Neuronal stem cell (in vitro differentiated cells): ENCODE results near the gene MLYCD.

Experiments
- DNase-seq: peaks from one replicate; pipeline ENCODE4 v3.0.0-alpha.2; 2013; ENCODE audit warnings: low spot score
- H2AFZ ChIP-seq: one replicate; pipeline ENCODE4 v1.6.1; 2013; ENCODE audit warnings: mild to moderate bottlenecking, low read length, inconsistent platforms
- H2AK5ac ChIP-seq: 2 replicates; pipeline ENCODE4 v1.6.1; 2013; ENCODE audit warnings: low read depth, mild to moderate bottlenecking, inconsistent platforms, low read length, moderate library complexity, mixed read lengths
- H2BK120ac ChIP-seq: 2 replicates; pipeline ENCODE4 v1.6.1; 2013; ENCODE audit warnings: low read depth, mild to moderate bottlenecking, inconsistent platforms, low read length, moderate library complexity, mixed read lengths
- H2BK12ac ChIP-seq: one replicate; pipeline ENCODE4 v1.6.1; 2013; ENCODE audit warnings: low read length, inconsistent platforms
- H2BK15ac ChIP-seq: 2 replicates; pipeline ENCODE4 v1.6.1; 2013; ENCODE audit warnings: mild to moderate bottlenecking, low read length, inconsistent platforms, mixed read lengths
- H2BK5ac ChIP-seq: one replicate; pipeline ENCODE4 v1.6.1; 2013; ENCODE audit warnings: inconsistent platforms, mild to moderate bottlenecking, low read length, moderate library complexity
- H3K14ac ChIP-seq: one replicate; pipeline ENCODE4 v1.6.1; 2013; ENCODE audit warnings: low read length, inconsistent platforms
- H3K18ac ChIP-seq: 2 replicates; pipeline ENCODE4 v1.6.1; 2013; ENCODE audit warnings: low read length, inconsistent platforms
- H3K23ac ChIP-seq: 2 replicates; pipeline ENCODE4 v1.6.1; 2013; ENCODE audit warnings: low read depth, mild to moderate bottlenecking, mixed read lengths, low read length, inconsistent platforms; ENCODE audit not compliant: poor library complexity
- H3K27ac ChIP-seq: replicated peaks from 3 replicates; pipeline ENCODE4 v1.5.1; 2013; ENCODE audit warnings: low read length, inconsistent platforms
- H3K27me3 ChIP-seq, 3 experiments: 2 replicates each; pipeline ENCODE4 v1.6.1; 2013; ENCODE audit warnings: low read length in 3 of 3, mild to moderate bottlenecking in 2 of 3, inconsistent platforms in 1 of 3, low read depth in 1 of 3, mixed read lengths in 1 of 3, moderate library complexity in 1 of 3; ENCODE audit not compliant: control insufficient read depth in 3 of 3, insufficient read depth in 3 of 3
- H3K36me3 ChIP-seq, 2 donors: replicated peaks in 1 of 2; 2 replicates each; pipeline ENCODE4 v1.6.1; 2013; ENCODE audit warnings: low read length in 2 of 2; ENCODE audit not compliant: control insufficient read depth in 2 of 2, insufficient read depth in 2 of 2
- H3K4ac ChIP-seq: 2 replicates; pipeline ENCODE4 v1.6.1; 2013; ENCODE audit warnings: inconsistent platforms, mild to moderate bottlenecking, low read length, moderate library complexity
- H3K4me1 ChIP-seq, 2 donors: 1 replicate in 1 of 2; 2 replicates in 1 of 2; pipeline ENCODE4 v1.6.1; 2013; ENCODE audit warnings: low read length in 2 of 2, low read depth in 1 of 2; ENCODE audit not compliant: control insufficient read depth in 2 of 2, insufficient read depth in 1 of 2
- H3K4me2 ChIP-seq: one replicate; pipeline ENCODE4 v1.6.1; 2013; ENCODE audit warnings: mild to moderate bottlenecking, low read length, inconsistent platforms; ENCODE audit not compliant: insufficient read depth, poor library complexity, severe bottlenecking
- H3K4me3 ChIP-seq, 2 donors: 2 replicates each; pipeline ENCODE4 v1.5.1; 2013; ENCODE audit warnings: low read length in 2 of 2, mild to moderate bottlenecking in 2 of 2, inconsistent platforms in 1 of 2, moderate library complexity in 1 of 2
- H3K79me1 ChIP-seq: one replicate; pipeline ENCODE4 v1.6.1; 2013; ENCODE audit warnings: low read depth, mild to moderate bottlenecking, inconsistent platforms, low read length, moderate library complexity
- H3K9ac ChIP-seq: one replicate; pipeline ENCODE4 v1.6.1; 2013; ENCODE audit warnings: mild to moderate bottlenecking, low read depth, low read length, inconsistent platforms; ENCODE audit not compliant: poor library complexity
- H3K9me3 ChIP-seq, 2 donors: replicated peaks in 1 of 2; 2 replicates each; pipeline versions ENCODE3 to v1.6.1; 2013; ENCODE audit warnings: low read length in 2 of 2, mild to moderate bottlenecking in 2 of 2, inconsistent platforms in 1 of 2, low read depth in 1 of 2, mixed read lengths in 1 of 2, moderate library complexity in 1 of 2; ENCODE audit not compliant: control insufficient read depth in 2 of 2, insufficient read depth in 1 of 2
- H4K8ac ChIP-seq: one replicate; pipeline ENCODE4 v1.6.1; 2013; ENCODE audit warnings: low read depth, mild to moderate bottlenecking, inconsistent platforms, low read length, moderate library complexity
- H4K91ac ChIP-seq: one replicate; pipeline ENCODE4 v1.6.1; 2013; ENCODE audit warnings: low read length, low read depth, mild to moderate bottlenecking, inconsistent platforms; ENCODE audit not compliant: poor library complexity
- WGBS, 2 donors: extraction: QIAGEN DNeasy Blood & Tissue Kit; methylation state at CpG; one replicate each; pipeline ENCODE4 v1.1.7; 2013; ENCODE audit warnings: missing lambda C conversion rate in 2 of 2, mixed read lengths in 1 of 2; ENCODE audit not compliant: insufficient read length in 2 of 2, insufficient replicate concordance in 1 of 2; ENCODE audit errors: extremely low coverage in 2 of 2; 5-methylcytosine and 5-hydroxymethylcytosine counted together

The MLYCD gene

DNA sequence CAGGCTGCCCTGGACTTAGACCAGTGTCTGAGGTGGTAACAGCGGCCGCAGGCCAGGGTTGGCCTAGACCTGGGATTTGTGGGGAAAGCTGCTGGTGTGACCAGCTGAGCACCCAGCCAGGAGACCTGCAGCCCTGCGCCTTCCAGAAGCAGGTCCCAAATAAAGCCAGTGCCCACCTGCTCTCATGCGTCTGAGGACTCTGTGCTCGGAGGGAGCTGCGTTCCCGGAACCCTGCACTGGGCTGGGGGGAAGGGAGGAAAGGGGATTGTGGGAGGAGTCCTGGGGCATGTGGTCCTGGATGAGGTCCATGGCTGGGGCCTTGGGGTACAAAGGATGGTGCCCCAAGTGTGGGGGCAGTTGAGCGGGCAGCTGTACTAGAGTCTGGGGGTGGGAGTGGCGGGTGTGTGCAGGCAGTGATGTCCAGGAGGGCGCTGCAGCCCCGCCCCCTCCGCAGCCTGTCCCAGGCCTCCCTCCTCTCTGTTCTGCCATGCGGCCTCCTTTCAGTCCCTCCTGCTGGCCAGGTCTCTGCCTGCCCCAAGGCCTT is 67.3 kb downstream of the MLYCD start:
- Histone ChIP-seq H3K18ac (peak overlapping the region; percentile 27), H3K4me2 (no peak overlapping the region), H2AK5ac (peak overlapping the region; percentile 77), H3K9me3 (no peaks in the 10 kb centered on the region), H3K36me3 (no peaks in the 10 kb centered on the region), H3K79me1 (peaks cover 2% of the 10 kb centered on the region), H2BK12ac (no peak overlapping the region), H3K4me3 (no peak overlapping the region), H2BK15ac (peak overlapping the region; percentile 55), H3K9ac (no peak overlapping the region), H3K4ac (no peak overlapping the region), H3K27me3 (peaks cover 0 to 2% (median 0%) of the 10 kb centered on the region in 3 experiments), H2AFZ (peak overlapping the region; percentile 17), H2BK5ac (no peak overlapping the region), H3K14ac (no peak overlapping the region), H3K4me1 (peaks cover 7 to 8% of the 10 kb centered on the region in 2 donors), H3K23ac (no peak overlapping the region), H2BK120ac (no peak overlapping the region), H3K27ac (no peak overlapping the region), H4K91ac (no peak overlapping the region), H4K8ac (no peak overlapping the region)
- no CpG with 5 or more reads among the region's 13 CpGs for WGBS, 2 donors
- no peak for DNase-seq

DNA sequence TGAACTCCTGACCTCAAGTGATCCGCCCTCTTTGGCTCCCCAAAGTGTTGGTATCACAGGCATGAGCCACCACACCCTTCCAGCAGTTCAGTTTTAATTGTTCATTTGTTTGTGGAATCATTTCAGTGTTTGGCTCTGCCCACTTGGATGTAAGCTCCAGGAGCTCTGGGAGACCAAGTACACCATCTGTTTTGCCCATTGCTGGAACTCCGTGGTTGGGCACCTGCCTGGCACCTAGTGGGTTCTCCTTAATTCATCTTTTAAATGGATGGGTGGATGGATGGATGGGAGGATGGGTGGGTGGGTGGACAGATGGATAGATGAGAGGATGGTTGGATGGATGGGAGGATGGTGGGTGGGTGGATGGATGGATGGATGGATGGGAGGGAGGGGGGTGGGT is 68.2 kb downstream of the MLYCD start:
- DNase-seq, result no peak
- Histone ChIP-seq H2AFZ (no peak overlapping the region), H2BK120ac (no peak overlapping the region), H3K18ac (no peak overlapping the region), H3K79me1 (peaks cover 2% of the 10 kb centered on the region), H3K4ac (no peak overlapping the region), H2BK15ac (no peak overlapping the region), H3K4me2 (no peak overlapping the region), H2BK12ac (no peak overlapping the region), H2BK5ac (no peak overlapping the region), H3K9ac (no peak overlapping the region), H3K4me3 (no peak overlapping the region), H3K4me1 (peaks cover 8% of the 10 kb centered on the region in 2 donors), H3K23ac (no peak overlapping the region), H4K91ac (no peak overlapping the region), H3K9me3 (no peaks in the 10 kb centered on the region), H3K27me3 (peaks cover 0 to 2% (median 0%) of the 10 kb centered on the region in 3 experiments), H2AK5ac (no peak overlapping the region), H3K27ac (no peak overlapping the region), H3K36me3 (no peaks in the 10 kb centered on the region), H3K14ac (no peak overlapping the region), H4K8ac (no peak overlapping the region)
- WGBS, 2 donors, result no CpG with 5 or more reads among the region's 2 CpGs

DNA sequence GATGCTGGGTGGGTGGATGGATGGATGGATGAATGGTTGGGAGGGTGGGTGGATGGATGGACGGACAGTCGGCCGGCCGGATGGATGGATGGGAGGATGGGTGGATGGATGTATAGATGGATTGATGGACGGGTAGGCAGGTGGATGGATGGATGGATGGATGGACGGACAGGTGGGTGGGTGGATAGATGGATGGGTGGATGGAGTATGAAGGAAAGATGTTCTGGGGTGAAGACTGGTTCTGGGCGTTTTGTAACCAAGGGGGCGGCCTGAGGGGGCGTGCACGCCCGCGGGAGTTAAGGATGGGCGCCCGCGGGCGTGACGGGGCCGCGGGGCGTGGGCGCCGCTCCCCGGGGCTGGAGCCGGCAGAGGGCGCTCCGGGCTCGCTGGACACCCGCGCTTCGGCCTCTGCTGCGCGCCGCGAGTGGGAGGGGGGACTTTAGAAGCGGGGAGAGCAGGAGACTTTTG is 69.0 kb downstream of the MLYCD start, which contains the start of gene NECAB2:
NECAB2 (plus strand) TSS at position 407 of the 468 bp plus-strand sequence. CDS start 405 bp downstream, outside the sequence.
- H3K79me1 ChIP-seq, result peaks cover 2% of the 10 kb centered on the region
- H3K18ac ChIP-seq, result peak within 1 kb of the TSS; percentile 74
- peaks cover 0 to 2% (median 0%) of the 10 kb centered on the region in 3 experiments for H3K27me3 ChIP-seq
- no CpG with 5 or more reads among the region's 35 CpGs for WGBS, 2 donors
- no peaks in the 10 kb centered on the region for H3K9me3 ChIP-seq
- peak within 1 kb of the TSS; percentile 95 for H2AK5ac ChIP-seq
- peak within 1 kb of the TSS; percentile 84 for H2BK15ac ChIP-seq
- H3K4me1 ChIP-seq, result peaks cover 8% of the 10 kb centered on the region in 2 donors
- H3K23ac ChIP-seq, result peak within 1 kb of the TSS; percentile 78
- no peaks in the 10 kb centered on the region for H3K36me3 ChIP-seq
- H3K4me2 ChIP-seq, result peak within 1 kb of the TSS; percentile 97
- no peak within 1 kb of the TSS for H2BK120ac ChIP-seq
- H4K8ac ChIP-seq, result no peak within 1 kb of the TSS
- peak within 1 kb of the TSS; percentile 67 for H3K9ac ChIP-seq
- H2BK5ac ChIP-seq, result no peak within 1 kb of the TSS
- peak within 1 kb of the TSS; percentile 92 for H2AFZ ChIP-seq
- no peak within 1 kb of the TSS for H2BK12ac ChIP-seq
- no peak within 1 kb of the TSS for H3K14ac ChIP-seq
- no peak within 1 kb of the TSS for H3K27ac ChIP-seq
- H4K91ac ChIP-seq, result no peak within 1 kb of the TSS
- peak; percentile 53 for DNase-seq
- H3K4ac ChIP-seq, result no peak within 1 kb of the TSS
- peak within 1 kb of the TSS; percentile 53 to 83 for H3K4me3 ChIP-seq

DNA sequence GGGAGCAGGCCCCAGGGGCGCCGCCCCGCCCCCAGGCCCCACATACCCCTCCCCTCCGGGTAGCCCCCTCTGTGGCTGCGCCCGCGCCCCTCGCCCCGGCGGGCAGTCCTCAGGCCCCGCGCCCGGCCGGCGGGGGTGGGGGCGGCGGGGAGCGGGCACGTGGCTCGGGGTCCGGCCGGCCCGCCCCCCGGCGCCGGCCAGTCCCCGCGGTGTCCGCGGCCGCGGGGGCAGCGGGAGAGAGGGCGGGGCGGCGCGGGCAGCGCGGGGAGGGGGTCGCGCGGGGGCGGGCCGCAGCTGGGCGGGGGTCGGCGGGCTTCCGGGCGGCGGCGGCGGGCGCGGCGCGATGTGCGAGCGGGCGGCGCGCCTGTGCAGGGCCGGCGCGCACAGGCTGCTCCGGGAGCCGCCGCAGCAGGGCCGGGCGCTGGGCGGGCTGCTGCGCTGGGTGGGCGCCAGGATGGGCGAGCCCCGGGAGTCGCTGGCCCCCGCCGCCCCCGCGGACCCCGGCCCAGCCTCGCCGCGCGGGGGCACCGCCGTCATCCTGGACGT is 69.5 kb downstream of the MLYCD start:
- H3K4ac ChIP-seq, result no peak overlapping the region
- peak overlapping the region; percentile 92 for H2AFZ ChIP-seq
- peaks cover 2% of the 10 kb centered on the region for H3K79me1 ChIP-seq
- H3K14ac ChIP-seq, result no peak overlapping the region
- H3K23ac ChIP-seq, result peak overlapping the region; percentile 78
- H3K27ac ChIP-seq, result no peak overlapping the region
- H3K9me3 ChIP-seq, result no peaks in the 10 kb centered on the region
- H3K4me1 ChIP-seq, result peaks cover 8% of the 10 kb centered on the region in 2 donors
- no peak overlapping the region for H4K91ac ChIP-seq
- H2BK5ac ChIP-seq, result no peak overlapping the region
- peaks cover 0 to 2% (median 0%) of the 10 kb centered on the region in 3 experiments for H3K27me3 ChIP-seq
- H2BK120ac ChIP-seq, result no peak overlapping the region
- H3K9ac ChIP-seq, result peak overlapping the region; percentile 67
- H3K4me2 ChIP-seq, result peak overlapping the region; percentile 97
- H2BK15ac ChIP-seq, result peak overlapping the region; percentile 84
- H2AK5ac ChIP-seq, result no peak overlapping the region
- H4K8ac ChIP-seq, result no peak overlapping the region
- no peak overlapping the region for H2BK12ac ChIP-seq
- H3K18ac ChIP-seq, result peak overlapping the region; percentile 74
- H3K36me3 ChIP-seq, result no peaks in the 10 kb centered on the region
- H3K4me3 ChIP-seq, result peak overlapping the region; percentile 53 to 83
- no CpG with 5 or more reads among the region's 87 CpGs for WGBS, 2 donors
- DNase-seq, result peak; percentile 37
